HG02973 (cell line): Measurements from ENCODE around the gene CFAP97.
"Not testable (repeated sequence)": the region's sequence is repeated elsewhere in the genome, so short reads cannot be mapped to it uniquely, and the experiment has no call there.

ENCODE experiments used
- ATAC-seq: cut with Tn5 transposase; IDR thresholded peaks from one replicate; pipeline ENCODE4 v1.9.1; 2021; ENCODE audit warnings: moderate library complexity; ENCODE audit not compliant: unreplicated experiment

The CFAP97 gene

GRCh38 chr4:185203486-185204237, at the start of gene CFAP97:
Gene CFAP97, minus strand, starts transcription at chr4:185204000. Its CDS starts 12,804 bp downstream, at chr4:185191196.
- peak; percentile 68 for ATAC-seq

GRCh38 chr4:185249105-185249504, 45.3 kb upstream of the CFAP97 start:
- no peak for ATAC-seq

GRCh38 chr4:185248393-185249039, 44.7 kb upstream of the CFAP97 start:
- ATAC-seq, result no peak

GRCh38 chr4:185247151-185247550, 43.4 kb upstream of the CFAP97 start:
- no peak for ATAC-seq

GRCh38 chr4:185246453-185246852, 42.7 kb upstream of the CFAP97 start:
- ATAC-seq, result no peak

GRCh38 chr4:185244763-185245162, 41.0 kb upstream of the CFAP97 start:
- ATAC-seq, result no peak

GRCh38 chr4:185243879-185244278, 40.1 kb upstream of the CFAP97 start:
- ATAC-seq, result no peak

- no peak for ATAC-seq
Observed at GRCh38 chr4:185242749-185243533, 39.1 kb upstream of the CFAP97 start.

GRCh38 chr4:185240486-185240885, 36.7 kb upstream of the CFAP97 start:
- ATAC-seq, result not testable (repeated sequence)

- ATAC-seq, result no peak
Observed at GRCh38 chr4:185238750-185239149, 35.0 kb upstream of the CFAP97 start.

- ATAC-seq, result no peak
Observed at GRCh38 chr4:185238215-185238681, 34.4 kb upstream of the CFAP97 start.

- no peak for ATAC-seq
Observed at GRCh38 chr4:185237175-185237574, 33.4 kb upstream of the CFAP97 start.

GRCh38 chr4:185235843-185236503, 32.2 kb upstream of the CFAP97 start:
- no peak for ATAC-seq

- no peak for ATAC-seq
Observed at GRCh38 chr4:185235119-185235842, 31.5 kb upstream of the CFAP97 start.

GRCh38 chr4:185232370-185232769, 28.6 kb upstream of the CFAP97 start:
- no peak for ATAC-seq

GRCh38 chr4:185229021-185229818, 25.4 kb upstream of the CFAP97 start:
- no peak for ATAC-seq

GRCh38 chr4:185227713-185228278, 24.0 kb upstream of the CFAP97 start:
- no peak for ATAC-seq

GRCh38 chr4:185227131-185227551, 23.3 kb upstream of the CFAP97 start:
- ATAC-seq, result no peak

- no peak for ATAC-seq
Observed at GRCh38 chr4:185225940-185226339, 22.1 kb upstream of the CFAP97 start.
